Stimulated activated CD4-positive, alpha-beta T cell treated with anti-CD3 and anti-CD28 coated beads, Interleukin-1b, Interleukin-23, amount 100 ng/mL, for 4 hours (primary cell): Measurements from ENCODE around the gene NAT10.
"Not testable (repeated sequence)": the region's sequence is repeated elsewhere in the genome, so short reads cannot be mapped to it uniquely, and the experiment has no call there.

Experiments used
- DNase-seq, 2 donors: peaks; one replicate each; pipeline ENCODE4 v3.0.0-alpha.2; 2020; ENCODE audit warnings: low read depth in 2 of 2

Gene NAT10

DNA sequence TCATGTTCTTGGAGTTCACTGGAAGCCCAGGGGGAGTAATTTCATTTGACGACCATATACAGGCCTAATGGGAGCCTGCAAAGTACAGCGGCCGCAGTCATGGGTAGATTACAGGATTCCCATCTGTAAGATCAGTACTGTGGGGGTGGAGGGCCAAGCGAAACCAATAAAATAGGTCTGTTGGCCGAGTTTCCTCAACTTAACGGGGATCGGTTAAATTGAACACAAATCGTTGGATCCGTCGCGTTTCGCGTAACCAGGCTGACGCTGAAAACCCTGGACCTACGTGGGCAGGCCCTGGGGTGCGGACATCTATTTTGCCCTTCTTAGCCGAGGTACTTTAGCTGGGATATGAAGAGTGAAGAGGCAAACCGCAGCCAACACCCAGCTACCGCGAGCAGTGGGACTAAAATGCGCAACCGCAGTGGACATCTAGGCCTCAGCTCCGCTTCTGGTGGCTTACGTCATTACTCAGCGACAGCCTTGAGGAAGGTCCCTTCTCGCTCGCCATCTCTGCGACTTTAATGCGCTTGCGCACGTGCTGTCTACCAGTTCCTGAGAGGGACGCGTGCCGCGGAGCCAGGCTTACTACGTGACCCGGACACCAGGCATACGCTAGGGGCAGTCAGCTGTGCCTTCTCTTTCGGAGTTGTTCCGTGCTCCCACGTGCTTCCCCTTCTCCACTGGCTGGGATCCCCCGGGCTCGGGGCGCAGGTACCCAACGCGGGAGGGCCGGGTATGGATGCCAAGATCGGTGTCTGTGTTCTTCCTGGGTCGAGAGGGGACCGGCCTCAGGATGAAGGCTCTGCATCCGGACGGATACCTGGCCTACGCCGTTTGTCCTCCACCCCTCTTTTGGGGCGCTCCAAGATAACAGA is at the start of gene NAT10:
Gene NAT10, plus strand, starts transcription at position 551 of the 878 bp plus-strand sequence. CDS start 2,597 bp downstream, outside the sequence.
- DNase-seq: peak; percentile 88 to 95

DNA sequence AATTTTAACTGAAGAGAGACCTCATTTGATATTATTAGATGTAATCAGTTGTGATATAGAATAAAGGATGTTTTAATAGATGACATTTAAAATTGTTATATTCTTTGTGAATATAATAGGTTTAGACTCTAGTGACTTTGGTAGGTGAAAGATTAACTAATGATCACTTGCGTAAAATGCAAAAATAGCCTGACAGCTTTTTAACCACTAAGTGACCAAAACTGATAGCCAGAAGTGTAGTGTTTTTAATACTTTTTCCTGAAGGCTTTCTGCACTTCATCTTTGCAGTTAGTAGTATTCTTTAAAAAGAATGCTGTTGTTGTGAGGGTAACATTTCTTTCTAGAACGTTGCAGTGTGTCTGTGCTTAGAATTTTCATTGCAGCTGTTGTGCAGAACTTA is 48.8 kb upstream of the NAT10 start:
- DNase-seq: no peak

DNA sequence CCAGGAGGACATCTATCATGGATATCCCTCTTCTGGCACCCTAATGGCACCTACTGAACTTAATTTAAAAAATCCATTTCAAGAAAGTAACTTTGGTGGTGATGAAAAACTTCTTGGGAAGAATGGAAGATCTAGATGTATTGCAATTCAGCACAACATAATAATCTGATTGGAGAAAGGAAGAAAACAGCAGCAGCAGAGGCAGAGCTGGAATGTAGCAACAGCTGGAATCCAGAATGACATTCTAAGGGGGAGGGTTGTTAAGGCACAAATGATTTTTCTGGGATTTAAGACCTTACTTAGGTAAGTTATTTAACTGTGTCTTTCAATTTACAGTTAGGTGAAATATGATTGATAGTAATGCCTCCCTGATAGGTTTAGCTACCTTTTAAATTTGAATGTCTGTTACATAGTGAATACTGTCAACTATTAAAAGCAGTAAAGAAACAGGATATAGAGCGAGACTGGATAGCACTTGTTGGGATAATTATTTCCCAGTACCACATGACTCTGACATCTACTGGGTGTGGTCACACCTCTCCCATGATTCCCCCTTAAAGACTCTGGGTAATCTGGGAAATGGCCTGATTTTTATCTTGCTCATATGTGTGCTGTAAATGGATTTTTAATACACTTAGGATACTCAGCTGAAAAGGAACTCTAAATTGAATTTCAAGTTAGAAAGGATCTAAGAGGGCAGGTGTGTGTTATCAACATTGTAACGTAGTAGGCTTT is 42.2 kb upstream of the NAT10 start:
- DNase-seq: no peak

DNA sequence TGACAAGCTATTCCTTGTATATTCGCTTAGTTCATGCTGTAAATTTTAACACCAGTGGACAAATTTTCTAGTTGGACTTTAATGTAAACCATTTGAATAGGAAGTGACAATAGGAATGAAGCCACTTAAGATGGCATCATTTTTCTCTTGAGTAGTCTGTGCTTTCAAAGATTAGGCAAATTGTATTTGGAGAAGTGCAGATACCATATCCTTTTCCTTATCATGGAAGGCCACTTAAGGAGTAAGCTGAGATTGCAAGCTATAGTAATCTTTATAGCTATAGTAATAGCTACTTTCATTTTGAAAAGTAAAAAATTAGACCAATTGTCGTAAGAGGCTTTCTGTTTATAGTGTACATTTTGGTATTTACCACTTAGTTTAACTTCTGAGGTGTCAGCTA is 41.1 kb upstream of the NAT10 start:
- no peak for DNase-seq

DNA sequence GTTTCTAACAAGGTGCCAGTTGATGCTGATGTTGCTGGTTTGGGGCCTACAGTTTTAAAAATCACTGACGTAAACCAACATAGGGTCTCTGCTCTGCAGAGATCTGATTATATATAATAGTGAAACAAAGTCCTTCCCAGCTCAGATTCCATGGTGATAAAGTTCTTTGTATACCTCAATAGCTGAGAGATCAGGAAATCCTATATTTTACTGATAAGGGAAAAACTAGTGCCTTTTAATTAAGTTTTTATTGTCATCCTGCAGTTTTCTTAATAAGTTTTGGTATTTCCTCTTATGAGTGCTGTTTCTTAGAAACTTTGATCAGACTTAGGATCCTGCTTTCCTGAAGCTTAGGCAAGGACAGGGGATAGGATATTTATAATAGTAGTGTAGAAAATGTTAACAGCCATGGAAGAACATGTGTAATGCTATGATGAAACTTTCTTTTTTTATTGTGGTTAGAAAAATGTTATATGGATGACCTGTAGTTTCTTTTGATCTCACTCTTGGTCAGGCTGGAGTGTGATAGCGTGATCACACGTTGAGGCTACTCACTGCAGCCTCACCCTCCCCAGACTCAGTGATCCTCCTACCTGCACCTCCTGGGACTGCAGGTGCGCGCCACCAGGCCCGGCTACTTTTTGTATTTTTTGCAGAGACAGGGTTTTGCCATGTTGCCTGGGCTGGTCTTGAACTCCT is 39.8 kb upstream of the NAT10 start:
- no peak for DNase-seq

DNA sequence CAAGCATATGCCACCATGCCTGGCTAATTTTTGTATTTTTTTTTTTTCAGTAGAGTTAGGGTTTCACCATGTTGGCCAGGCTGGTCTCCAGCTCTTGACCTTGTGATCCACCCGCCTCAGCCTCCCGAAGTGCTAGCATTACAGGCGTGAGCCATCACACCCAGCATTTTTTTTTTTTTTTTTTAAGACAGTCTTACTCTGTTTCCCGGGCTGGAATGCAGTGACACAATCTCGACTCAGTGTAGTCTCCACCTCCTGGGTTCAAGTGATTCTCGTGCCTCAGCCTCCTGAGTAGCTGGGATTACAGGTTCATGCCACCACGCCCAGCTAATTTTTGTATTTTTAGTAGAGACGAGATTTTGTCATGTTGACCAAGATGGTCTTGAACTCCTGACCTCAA is 38.7 kb upstream of the NAT10 start:
- not testable (repeated sequence) for DNase-seq

DNA sequence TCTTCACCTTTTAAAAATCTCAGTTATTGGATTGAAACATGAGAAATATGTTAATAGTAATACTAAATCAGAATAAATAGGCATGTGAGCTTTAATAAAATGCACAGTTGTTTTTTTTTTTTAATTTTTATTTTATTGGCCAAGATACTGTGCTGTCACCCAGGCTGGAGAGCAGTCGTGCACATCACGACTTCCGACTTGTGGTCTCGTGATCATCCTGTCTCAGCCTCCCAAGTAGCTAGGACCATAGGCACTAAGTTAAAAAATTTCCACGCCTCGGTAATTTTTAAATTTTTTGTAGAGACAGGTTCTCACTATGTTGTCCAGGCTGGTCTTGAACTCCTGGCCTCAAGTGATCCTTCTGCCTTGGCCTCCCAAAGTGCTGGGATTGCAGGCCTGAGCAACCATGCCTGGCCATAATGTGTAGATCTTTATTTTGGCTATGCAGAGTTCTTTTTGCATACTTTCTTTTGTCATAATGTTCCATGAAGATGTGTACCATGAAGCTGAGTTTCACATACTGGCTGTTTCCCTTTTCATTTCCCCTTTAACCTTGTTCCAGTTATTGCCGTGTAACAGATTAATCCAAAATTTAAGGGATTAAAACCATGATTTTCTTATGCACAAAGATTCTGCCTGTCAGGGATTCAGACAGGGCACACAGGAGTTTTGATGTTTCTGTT is 37.9 kb upstream of the NAT10 start:
- no peak for DNase-seq

DNA sequence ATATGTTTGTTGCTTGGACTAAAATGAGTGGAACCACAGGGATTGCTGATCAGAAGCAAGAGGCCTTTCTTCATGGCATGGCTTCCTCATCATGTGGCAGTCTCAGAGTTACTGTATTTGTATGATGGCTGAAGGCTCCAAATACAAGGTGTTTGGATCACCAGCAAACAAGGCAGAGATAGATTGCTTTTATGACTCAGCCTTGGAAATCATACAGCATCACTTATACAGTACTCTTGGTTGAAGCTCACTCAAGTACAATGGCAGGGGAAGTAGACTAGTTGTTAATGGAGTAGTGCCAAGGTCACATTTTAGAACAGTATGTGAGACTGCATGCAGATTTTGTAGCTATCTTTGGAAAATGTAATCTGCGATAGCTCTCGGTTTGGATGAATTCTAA is 37.3 kb upstream of the NAT10 start:
- DNase-seq: no peak

DNA sequence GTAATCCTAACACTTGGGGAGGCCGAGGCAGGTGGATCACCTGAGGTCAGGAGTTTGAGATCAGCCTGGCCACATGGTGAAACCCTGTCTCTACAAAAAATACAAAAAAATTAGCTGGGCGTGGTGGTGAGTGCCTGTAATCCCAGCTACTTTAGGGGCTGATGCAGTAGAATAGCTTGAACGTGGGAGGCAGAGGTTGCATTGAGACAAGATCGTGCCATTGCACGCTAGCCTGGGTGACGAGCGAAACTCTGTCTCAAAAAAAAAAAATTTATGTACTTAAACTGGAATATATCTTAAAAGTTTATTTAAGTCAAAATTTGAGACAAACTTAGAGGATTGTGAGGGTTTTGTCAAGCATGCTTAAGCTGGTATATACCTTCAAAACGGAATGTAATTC is 34.1 kb upstream of the NAT10 start:
- DNase-seq: not testable (repeated sequence)

DNA sequence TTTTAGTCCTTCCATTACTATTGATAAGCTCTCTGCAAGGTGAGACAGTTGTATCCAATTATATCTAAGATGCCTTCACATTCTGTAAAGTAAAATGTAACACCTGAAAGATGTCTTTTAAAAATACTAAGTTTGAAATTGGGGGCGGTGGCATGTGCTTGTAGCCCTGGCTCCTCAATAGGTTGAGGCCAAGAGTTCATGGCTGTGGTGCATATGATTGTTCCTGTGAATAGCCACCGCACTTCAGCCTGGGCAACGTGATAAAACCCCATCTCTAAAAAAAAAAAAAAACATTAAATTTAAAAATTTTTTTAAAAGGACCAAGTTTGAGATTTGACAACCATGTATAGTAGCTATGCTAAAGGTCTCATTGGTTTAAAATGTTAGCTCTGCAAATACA is 33.4 kb upstream of the NAT10 start:
- DNase-seq: no peak

DNA sequence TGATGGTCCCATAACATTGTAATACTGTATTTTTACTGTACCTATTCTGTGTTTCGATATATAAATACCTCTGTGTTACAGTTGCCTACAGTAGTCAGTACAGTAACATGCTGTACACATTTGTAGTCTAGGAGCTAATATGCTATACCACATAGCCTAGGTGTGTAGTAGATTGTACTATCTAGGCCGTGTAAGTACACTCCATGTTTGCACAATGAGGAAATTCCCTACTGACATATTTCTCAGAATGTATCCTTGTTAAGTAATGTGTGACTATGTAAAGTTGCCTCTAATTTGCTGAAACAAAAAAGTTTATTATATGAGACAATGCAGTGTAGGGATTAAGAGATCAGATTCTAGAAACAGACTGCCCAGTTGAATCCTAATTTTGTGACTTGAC is 32.6 kb upstream of the NAT10 start:
- DNase-seq: no peak

DNA sequence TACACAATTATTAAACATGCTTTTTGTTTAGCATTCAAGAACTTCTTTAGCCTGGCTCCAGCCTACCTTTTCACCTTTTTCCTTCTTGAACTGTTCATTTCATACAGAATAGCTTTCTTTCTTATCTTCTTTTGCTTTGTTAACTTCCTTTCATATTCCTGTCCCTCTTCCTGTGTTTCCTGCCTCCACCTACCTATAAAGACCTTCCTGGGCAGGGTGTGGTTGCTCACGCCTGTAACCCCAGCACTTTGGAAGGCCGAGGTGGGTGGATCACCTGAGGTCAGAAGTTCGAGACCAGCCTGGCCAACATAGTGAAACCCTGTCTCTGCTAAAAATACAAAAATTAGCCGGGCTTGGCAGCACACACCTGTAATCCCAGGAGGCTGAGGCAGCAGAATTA is 31.0 kb upstream of the NAT10 start:
- DNase-seq: no peak

DNA sequence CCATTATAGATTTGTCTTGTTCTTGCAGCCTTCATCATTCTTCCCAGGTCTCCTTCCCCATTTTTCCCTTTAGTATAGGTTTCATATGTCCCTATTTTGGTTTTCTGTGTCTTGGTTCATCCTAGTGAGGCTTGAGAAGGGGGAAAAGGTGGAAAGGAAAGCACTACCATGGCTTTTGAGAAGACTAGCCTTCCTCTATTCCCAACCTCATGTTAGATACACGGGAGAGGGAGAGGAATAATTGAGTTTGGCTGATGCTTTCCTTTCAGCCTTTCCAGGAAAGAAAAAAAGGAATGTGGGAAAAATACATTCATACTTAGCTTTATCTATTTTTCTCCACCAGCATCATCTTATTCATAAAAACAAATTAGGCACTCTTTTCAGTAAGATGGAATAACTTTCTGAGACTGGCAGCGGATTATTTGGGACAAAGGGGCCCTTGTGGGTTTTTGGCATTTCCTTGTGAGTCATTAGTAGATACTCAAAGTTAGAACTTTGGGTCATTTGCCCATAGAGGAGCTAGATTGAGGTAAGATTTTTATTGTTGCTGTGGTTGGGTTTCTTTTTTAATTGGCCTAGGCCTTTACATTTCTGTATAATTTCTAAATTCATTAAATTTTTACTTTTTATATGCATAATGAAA is 30.1 kb upstream of the NAT10 start:
- no peak for DNase-seq

DNA sequence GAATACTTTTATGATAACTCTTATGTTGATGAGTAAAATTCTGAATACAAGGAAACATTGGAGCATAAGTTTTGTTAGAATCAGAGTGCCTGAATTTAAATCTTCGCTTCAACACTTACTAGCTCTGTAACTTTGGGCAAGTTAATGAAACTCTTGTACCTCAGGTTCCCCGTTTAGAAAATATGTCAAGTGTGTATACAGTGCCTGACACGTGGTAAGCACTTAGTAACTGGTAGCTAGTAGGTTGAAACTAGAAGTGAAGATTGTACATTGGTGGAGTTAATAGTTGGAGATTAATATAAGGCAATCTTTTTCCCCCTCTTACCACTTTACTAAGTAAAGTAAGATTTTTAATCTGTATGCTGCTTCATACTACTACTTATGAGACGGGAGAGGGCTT is 24.8 kb upstream of the NAT10 start:
- DNase-seq: no peak

DNA sequence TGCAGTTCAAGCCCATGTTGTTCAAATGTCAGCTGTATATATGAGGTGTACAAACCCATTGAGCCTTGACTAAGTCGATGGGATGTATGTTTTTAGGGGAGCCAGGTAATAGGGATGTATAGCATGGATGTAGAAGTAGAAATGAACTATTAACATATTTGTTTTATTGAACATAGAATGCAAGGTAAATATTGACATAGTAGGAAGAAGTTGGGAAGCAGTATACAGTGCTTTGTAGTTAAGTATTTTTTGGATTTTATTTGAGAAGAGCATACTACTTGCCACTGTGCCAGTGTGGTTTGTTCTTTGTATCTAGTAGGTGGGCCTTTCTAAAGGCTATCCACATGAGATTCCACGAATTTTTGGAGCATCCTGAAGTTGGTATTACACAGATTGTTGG is 20.8 kb upstream of the NAT10 start:
- DNase-seq: no peak

DNA sequence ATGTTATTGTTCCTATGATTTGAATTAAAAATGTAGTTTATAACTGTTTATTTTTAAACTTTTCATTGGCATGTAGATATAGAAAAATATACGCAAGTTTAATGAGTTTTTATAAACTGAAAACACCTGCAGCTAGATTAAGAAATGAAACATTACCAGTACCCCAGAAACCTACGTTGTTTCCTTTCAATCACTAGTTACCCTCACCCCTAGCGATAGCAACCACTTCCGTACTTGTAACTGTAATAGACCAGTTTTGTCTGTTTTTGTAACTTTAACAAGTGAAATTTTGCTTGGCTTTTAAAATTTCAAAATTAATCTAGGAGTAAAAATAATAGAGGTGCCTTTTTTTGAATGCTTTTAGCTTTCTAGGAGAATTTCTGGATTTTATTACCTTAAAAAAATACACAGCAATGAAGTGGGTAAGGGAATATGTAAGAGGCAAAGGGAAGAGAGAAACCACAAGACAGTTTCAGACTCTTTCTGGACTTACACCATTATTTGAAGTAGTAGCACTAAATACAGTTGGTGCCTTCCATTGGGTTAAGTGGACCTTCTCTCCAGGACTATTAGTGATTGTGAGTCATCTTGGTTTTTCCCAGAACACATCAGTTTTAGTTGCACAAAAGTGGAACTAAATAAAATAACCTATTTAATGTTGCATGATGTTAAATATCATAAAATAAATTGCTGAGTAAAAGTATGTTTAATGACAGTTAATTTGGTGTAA is 18.7 kb upstream of the NAT10 start:
- no peak for DNase-seq

DNA sequence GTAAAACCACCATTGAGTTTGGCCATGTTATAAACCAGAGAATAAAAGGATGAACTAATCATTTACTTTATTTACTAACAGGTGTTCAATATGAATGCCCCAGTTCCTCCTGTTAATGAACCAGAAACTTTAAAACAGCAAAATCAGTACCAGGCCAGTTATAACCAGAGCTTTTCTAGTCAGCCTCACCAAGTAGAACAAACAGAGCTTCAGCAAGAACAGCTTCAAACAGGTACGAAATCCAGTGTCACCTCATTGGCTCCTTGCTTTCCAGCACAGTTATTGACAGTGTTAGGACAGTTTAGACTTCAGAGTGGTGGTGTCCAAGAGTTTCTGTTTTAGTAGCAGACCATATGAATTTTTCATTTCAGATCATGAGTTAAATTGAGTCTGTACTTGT is 13.6 kb upstream of the NAT10 start:
- no peak for DNase-seq

DNA sequence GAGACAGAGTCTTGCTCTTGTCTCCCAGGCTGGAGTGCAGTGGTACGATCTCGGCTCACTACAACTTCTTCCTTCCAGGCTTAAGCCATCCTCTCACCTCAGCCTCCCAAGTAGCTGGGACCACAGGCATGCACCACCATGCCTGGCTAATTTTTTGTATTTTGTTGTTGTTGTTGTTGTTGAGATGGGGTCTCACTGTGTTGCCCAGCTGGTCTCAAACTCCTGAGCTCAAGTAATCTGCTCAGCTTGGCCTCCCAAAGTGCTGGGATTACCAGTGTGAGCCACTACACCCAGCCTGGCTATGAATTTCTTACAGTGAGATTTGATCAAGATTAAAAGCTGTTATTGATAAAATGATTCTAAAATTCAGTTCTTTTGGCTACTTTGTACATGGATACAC is 10.5 kb upstream of the NAT10 start:
- DNase-seq: not testable (repeated sequence)

DNA sequence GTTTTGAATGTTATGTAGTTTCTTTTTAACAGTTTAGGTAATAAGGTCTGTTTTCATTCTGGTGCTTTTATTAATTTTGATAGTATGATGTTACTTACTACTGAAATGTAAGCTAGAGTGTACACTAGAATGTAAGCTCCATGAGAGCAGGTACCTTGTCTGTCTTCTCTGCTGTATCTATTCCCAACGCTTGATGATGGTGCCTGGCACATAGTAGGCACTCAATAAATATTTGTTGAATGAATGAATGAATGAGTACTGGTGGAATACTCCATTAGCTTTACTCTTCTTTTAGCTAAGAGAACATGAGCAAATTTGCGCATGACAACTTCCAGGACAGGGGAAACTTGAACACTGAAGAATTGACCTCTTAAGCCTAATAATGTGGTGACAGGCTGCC is 6.6 kb upstream of the NAT10 start:
- DNase-seq: no peak

DNA sequence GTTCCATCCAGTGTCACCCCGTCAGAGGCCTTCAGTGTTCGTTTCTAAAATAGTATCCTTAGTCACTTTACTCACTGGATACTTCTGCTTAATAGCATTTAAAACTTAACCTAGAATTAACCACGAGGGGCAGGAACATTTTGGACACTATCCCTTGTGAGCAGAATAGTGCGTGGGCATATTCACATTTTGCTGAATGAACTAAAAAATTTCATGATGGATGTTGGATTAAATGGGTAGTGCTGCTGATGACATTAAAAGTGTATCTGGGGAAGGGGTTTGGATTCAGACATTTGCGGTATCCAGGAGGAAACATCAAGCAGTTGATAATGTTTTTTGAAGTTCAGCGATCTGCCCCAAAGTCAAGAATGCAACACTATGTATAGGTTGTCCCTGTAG is 750 bp upstream of the NAT10 start:
- no peak for DNase-seq
